ENCODE data around the gene GORASP1.

GORASP1 gene

GRCh38 chr3:39107388-39108199 is at the start of gene GORASP1, which contains the start of gene TTC21A:
TSS of gene GORASP1 (minus strand) at chr3:39107627. CDS start at chr3:39107541, 86 bp downstream.
TSS of gene TTC21A (plus strand) at chr3:39107680. CDS start at chr3:39107838, 158 bp downstream.
- Histone ChIP-seq H3K27me3 (ENCODE audit: control insufficient read depth in 1 of 2, insufficient read depth in 2 of 2, low read length in 2 of 2) (no peaks in the 10 kb centered on the region), H3K9ac (ENCODE audit: low read length in 2 of 2) (peak within 1 kb of the TSS; percentile 86 to 90), H3K36me3 (ENCODE audit: control insufficient read depth in 2 of 2, insufficient read depth in 2 of 2, low read length in 2 of 2) (peaks cover 0 to 2% of the 10 kb centered on the region in 2 donors), H3K27ac (ENCODE audit: low read length) (peak within 1 kb of the TSS; percentile 90), H3K9me3 (ENCODE audit: control insufficient read depth in 2 of 2, low read length in 2 of 2) (no peaks in the 10 kb centered on the region), H3K4me1 (ENCODE audit: control insufficient read depth, insufficient read depth, low read length) (peaks cover 46% of the 10 kb centered on the region), H3K4me3 (ENCODE audit: low read length in 2 of 2) (peak within 1 kb of the TSS; percentile 83 to 91)

- Histone ChIP-seq H3K27ac (ENCODE audit: low read length) (peak overlapping the region; percentile 2), H3K4me3 (ENCODE audit: low read length in 2 of 2) (no peak overlapping the region), H3K27me3 (ENCODE audit: control insufficient read depth in 1 of 2, insufficient read depth in 2 of 2, low read length in 2 of 2) (no peaks in the 10 kb centered on the region)
Measured at GRCh38 chr3:39156421-39156820, 49.0 kb upstream of the GORASP1 start.

GRCh38 chr3:39154280-39155021 is 47.0 kb upstream of the GORASP1 start:
- Histone ChIP-seq H3K36me3 (ENCODE audit: control insufficient read depth in 2 of 2, insufficient read depth in 2 of 2, low read length in 2 of 2) (no peaks in the 10 kb centered on the region), H3K9me3 (ENCODE audit: control insufficient read depth in 2 of 2, low read length in 2 of 2) (no peaks in the 10 kb centered on the region), H3K4me1 (ENCODE audit: control insufficient read depth, insufficient read depth, low read length) (peaks cover 39% of the 10 kb centered on the region), H3K27me3 (ENCODE audit: control insufficient read depth in 1 of 2, insufficient read depth in 2 of 2, low read length in 2 of 2) (no peaks in the 10 kb centered on the region), H3K9ac (ENCODE audit: low read length in 2 of 2) (peak overlapping the region in 1 of 2 donors; percentile 63), H3K27ac (ENCODE audit: low read length) (peak overlapping the region; percentile 83), H3K4me3 (ENCODE audit: low read length in 2 of 2) (no peak overlapping the region)

More at GRCh38 chr3:39156421-39156820, 49.0 kb upstream of the GORASP1 start:
- H3K9ac ChIP-seq (ENCODE audit: low read length in 2 of 2) = no peak overlapping the region
- no peaks in the 10 kb centered on the region for H3K36me3 ChIP-seq (ENCODE audit: control insufficient read depth in 2 of 2, insufficient read depth in 2 of 2, low read length in 2 of 2)
- no peaks in the 10 kb centered on the region for H3K9me3 ChIP-seq (ENCODE audit: control insufficient read depth in 2 of 2, low read length in 2 of 2)
- H3K4me1 ChIP-seq (ENCODE audit: control insufficient read depth, insufficient read depth, low read length) = peaks cover 20% of the 10 kb centered on the region

GRCh38 chr3:39153977-39154279 is 46.5 kb upstream of the GORASP1 start:
- H3K36me3 ChIP-seq (ENCODE audit: control insufficient read depth in 2 of 2, insufficient read depth in 2 of 2, low read length in 2 of 2) = no peaks in the 10 kb centered on the region
- H3K27me3 ChIP-seq (ENCODE audit: control insufficient read depth in 1 of 2, insufficient read depth in 2 of 2, low read length in 2 of 2) = no peaks in the 10 kb centered on the region
- peaks cover 44% of the 10 kb centered on the region for H3K4me1 ChIP-seq (ENCODE audit: control insufficient read depth, insufficient read depth, low read length)
- H3K27ac ChIP-seq (ENCODE audit: low read length) = peak overlapping the region; percentile 83
- H3K4me3 ChIP-seq (ENCODE audit: low read length in 2 of 2) = peak overlapping the region in 1 of 2 donors; percentile 92
- H3K9me3 ChIP-seq (ENCODE audit: control insufficient read depth in 2 of 2, low read length in 2 of 2) = no peaks in the 10 kb centered on the region
- peak overlapping the region; percentile 63 to 69 for H3K9ac ChIP-seq (ENCODE audit: low read length in 2 of 2)

- Histone ChIP-seq H3K4me3 (ENCODE audit: low read length in 2 of 2) (peak overlapping the region; percentile 92 to 99), H3K27me3 (ENCODE audit: control insufficient read depth in 1 of 2, insufficient read depth in 2 of 2, low read length in 2 of 2) (no peaks in the 10 kb centered on the region)
Measured at GRCh38 chr3:39150803-39151631, 43.6 kb upstream of the GORASP1 start.

GRCh38 chr3:39150148-39150802 is 42.8 kb upstream of the GORASP1 start:
- Histone ChIP-seq H3K9ac (ENCODE audit: low read length in 2 of 2) (peak overlapping the region; percentile 95 to 98), H3K27ac (ENCODE audit: low read length) (peak overlapping the region; percentile 96), H3K9me3 (ENCODE audit: control insufficient read depth in 2 of 2, low read length in 2 of 2) (no peaks in the 10 kb centered on the region), H3K27me3 (ENCODE audit: control insufficient read depth in 1 of 2, insufficient read depth in 2 of 2, low read length in 2 of 2) (no peaks in the 10 kb centered on the region), H3K4me1 (ENCODE audit: control insufficient read depth, insufficient read depth, low read length) (peaks cover 76% of the 10 kb centered on the region), H3K4me3 (ENCODE audit: low read length in 2 of 2) (peak overlapping the region; percentile 92 to 99), H3K36me3 (ENCODE audit: control insufficient read depth in 2 of 2, insufficient read depth in 2 of 2, low read length in 2 of 2) (peaks cover 7 to 15% of the 10 kb centered on the region in 2 donors)

More at GRCh38 chr3:39150803-39151631, 43.6 kb upstream of the GORASP1 start:
- H3K9me3 ChIP-seq (ENCODE audit: control insufficient read depth in 2 of 2, low read length in 2 of 2) = no peaks in the 10 kb centered on the region
- H3K36me3 ChIP-seq (ENCODE audit: control insufficient read depth in 2 of 2, insufficient read depth in 2 of 2, low read length in 2 of 2) = peaks cover 3 to 8% of the 10 kb centered on the region in 2 donors
- peak overlapping the region; percentile 96 for H3K27ac ChIP-seq (ENCODE audit: low read length)
- peaks cover 74% of the 10 kb centered on the region for H3K4me1 ChIP-seq (ENCODE audit: control insufficient read depth, insufficient read depth, low read length)
- peak overlapping the region; percentile 95 to 98 for H3K9ac ChIP-seq (ENCODE audit: low read length in 2 of 2)

- peak overlapping the region; percentile 21 to 98 for H3K9ac ChIP-seq (ENCODE audit: low read length in 2 of 2)
- H3K4me1 ChIP-seq (ENCODE audit: control insufficient read depth, insufficient read depth, low read length) = peaks cover 76% of the 10 kb centered on the region
- peak overlapping the region; percentile 96 for H3K27ac ChIP-seq (ENCODE audit: low read length)
- H3K9me3 ChIP-seq (ENCODE audit: control insufficient read depth in 2 of 2, low read length in 2 of 2) = no peaks in the 10 kb centered on the region
- H3K36me3 ChIP-seq (ENCODE audit: control insufficient read depth in 2 of 2, insufficient read depth in 2 of 2, low read length in 2 of 2) = peaks cover 13 to 22% of the 10 kb centered on the region in 2 donors
- peak overlapping the region in 1 of 2 donors; percentile 99 for H3K4me3 ChIP-seq (ENCODE audit: low read length in 2 of 2)
- no peaks in the 10 kb centered on the region for H3K27me3 ChIP-seq (ENCODE audit: control insufficient read depth in 1 of 2, insufficient read depth in 2 of 2, low read length in 2 of 2)
Measured at GRCh38 chr3:39149498-39150147, 42.2 kb upstream of the GORASP1 start.

GRCh38 chr3:39149059-39149455 is 41.6 kb upstream of the GORASP1 start:
- Histone ChIP-seq H3K36me3 (ENCODE audit: control insufficient read depth in 2 of 2, insufficient read depth in 2 of 2, low read length in 2 of 2) (peaks cover 18 to 28% of the 10 kb centered on the region in 2 donors), H3K27me3 (ENCODE audit: control insufficient read depth in 1 of 2, insufficient read depth in 2 of 2, low read length in 2 of 2) (no peaks in the 10 kb centered on the region), H3K9ac (ENCODE audit: low read length in 2 of 2) (no peak overlapping the region), H3K4me1 (ENCODE audit: control insufficient read depth, insufficient read depth, low read length) (peaks cover 74% of the 10 kb centered on the region), H3K9me3 (ENCODE audit: control insufficient read depth in 2 of 2, low read length in 2 of 2) (no peaks in the 10 kb centered on the region), H3K27ac (ENCODE audit: low read length) (peak overlapping the region; percentile 96), H3K4me3 (ENCODE audit: low read length in 2 of 2) (peak overlapping the region in 1 of 2 donors; percentile 99)

- H3K27me3 ChIP-seq (ENCODE audit: control insufficient read depth in 1 of 2, insufficient read depth in 2 of 2, low read length in 2 of 2) = no peaks in the 10 kb centered on the region
- H3K9me3 ChIP-seq (ENCODE audit: control insufficient read depth in 2 of 2, low read length in 2 of 2) = no peaks in the 10 kb centered on the region
- H3K27ac ChIP-seq (ENCODE audit: low read length) = peak overlapping the region; percentile 96
- H3K9ac ChIP-seq (ENCODE audit: low read length in 2 of 2) = peak overlapping the region; percentile 13
- H3K4me3 ChIP-seq (ENCODE audit: low read length in 2 of 2) = peak overlapping the region; percentile 45 to 49
- H3K4me1 ChIP-seq (ENCODE audit: control insufficient read depth, insufficient read depth, low read length) = peaks cover 70% of the 10 kb centered on the region
- H3K36me3 ChIP-seq (ENCODE audit: control insufficient read depth in 2 of 2, insufficient read depth in 2 of 2, low read length in 2 of 2) = peaks cover 24 to 33% of the 10 kb centered on the region in 2 donors
Measured at GRCh38 chr3:39148435-39149058, 41.1 kb upstream of the GORASP1 start.

Measured in stomach smooth muscle (tissue), 2 donors.